ENCODE results near the gene SLC26A3. TPM values are rescaled to one million over a fixed set of nuclear protein-coding genes. Genes with fewer than 3 reads are reported as not detected.

The SLC26A3 gene
- total RNA-seq, 1 experiment from 2014 or later, result not detected

DNA sequence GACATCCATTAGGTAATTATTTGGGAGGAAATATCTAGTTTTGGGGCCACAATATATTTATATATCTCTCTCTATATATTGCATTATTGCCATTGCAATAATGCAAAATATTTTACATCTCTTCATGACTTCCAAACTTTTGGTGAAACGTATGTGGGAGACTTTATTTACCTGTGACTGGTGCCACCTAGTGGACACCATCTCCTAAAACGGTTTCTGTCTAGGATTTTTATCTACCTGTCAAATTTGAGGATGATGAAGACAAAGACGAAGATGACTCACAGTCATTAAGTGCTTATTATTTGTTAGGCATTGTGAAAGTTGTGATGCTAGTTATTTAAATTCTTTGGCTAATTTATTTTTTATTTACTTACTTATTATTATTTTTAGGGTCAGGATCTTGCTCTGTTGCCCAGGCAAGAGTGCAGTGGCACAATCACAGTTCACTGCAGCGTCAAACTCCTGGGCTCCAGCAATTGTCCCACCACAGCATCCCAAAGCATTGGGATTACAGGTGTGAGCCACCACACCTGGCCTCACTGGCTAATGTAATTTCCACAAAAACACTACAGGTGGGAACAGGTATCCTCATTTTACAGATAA, 77.8 kb downstream of the SLC26A3 start:
- Histone ChIP-seq H3K27ac (ENCODE audit: low read length) (no peak overlapping the region), H3K4me3 (ENCODE audit: low read length) (no peak overlapping the region), H3K9me3 (ENCODE audit: low read length) (no peaks in the 10 kb centered on the region), H3K4me2 (ENCODE audit: low read length) (no peak overlapping the region), H3K4me1 (ENCODE audit: insufficient read depth, low read length) (no peaks in the 10 kb centered on the region), H3K79me2 (ENCODE audit: low read length) (no peaks in the 10 kb centered on the region), H4K20me1 (ENCODE audit: low read length) (no peaks in the 10 kb centered on the region), H3F3A (ENCODE audit: low read length, unreplicated experiment) (no peaks in the 10 kb centered on the region), H3K36me3 (ENCODE audit: low read depth, low read length) (no peaks in the 10 kb centered on the region), H3K27me3 (ENCODE audit: low read length) (no peaks in the 10 kb centered on the region), H3K9me2 (replicated peaks; ENCODE audit: low read length) (no peaks in the 10 kb centered on the region), H3K9ac (ENCODE audit: low read length) (no peak overlapping the region), H2AFZ (ENCODE audit: low read length) (no peak overlapping the region)
- DNase-seq, result peak; percentile 84
- BruUV-seq (replicated peaks), result no TSS peak
- TF ChIP-seq EZH2phosphoT487 (IDR thresholded peaks at IDR 0.05; ENCODE audit: borderline replicate concordance, low read length) (no peak), EZH2 (IDR thresholded peaks at IDR 0.05; ENCODE audit: low read length, unreplicated experiment) (no peak)
- TF ChIP-seq, protein P1, sequence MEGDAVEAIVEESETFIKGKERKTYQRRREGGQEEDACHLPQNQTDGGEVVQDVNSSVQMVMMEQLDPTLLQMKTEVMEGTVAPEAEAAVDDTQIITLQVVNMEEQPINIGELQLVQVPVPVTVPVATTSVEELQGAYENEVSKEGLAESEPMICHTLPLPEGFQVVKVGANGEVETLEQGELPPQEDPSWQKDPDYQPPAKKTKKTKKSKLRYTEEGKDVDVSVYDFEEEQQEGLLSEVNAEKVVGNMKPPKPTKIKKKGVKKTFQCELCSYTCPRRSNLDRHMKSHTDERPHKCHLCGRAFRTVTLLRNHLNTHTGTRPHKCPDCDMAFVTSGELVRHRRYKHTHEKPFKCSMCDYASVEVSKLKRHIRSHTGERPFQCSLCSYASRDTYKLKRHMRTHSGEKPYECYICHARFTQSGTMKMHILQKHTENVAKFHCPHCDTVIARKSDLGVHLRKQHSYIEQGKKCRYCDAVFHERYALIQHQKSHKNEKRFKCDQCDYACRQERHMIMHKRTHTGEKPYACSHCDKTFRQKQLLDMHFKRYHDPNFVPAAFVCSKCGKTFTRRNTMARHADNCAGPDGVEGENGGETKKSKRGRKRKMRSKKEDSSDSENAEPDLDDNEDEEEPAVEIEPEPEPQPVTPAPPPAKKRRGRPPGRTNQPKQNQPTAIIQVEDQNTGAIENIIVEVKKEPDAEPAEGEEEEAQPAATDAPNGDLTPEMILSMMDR (conservative IDR thresholded peaks at IDR 0.05; ENCODE audit: low read depth, low read length), result peak; percentile 77
- ATAC-seq, result peak; percentile 63
- CTCF ChIA-PET, result interaction anchor here (2.0 kb wide), 1 partner anchor 262 kb away, joined by 14 read pairs; no protein-coding TSS in a partner anchor
- POLR2A ChIA-PET (ENCODE audit: unreplicated experiment), result interaction anchor here (0.7 kb wide), 1 partner anchor 18 kb away, joined by 6 read pairs; no protein-coding TSS in a partner anchor
- intact Hi-C loops (cut with micrococcal nuclease), result loop anchor here (1.0 to 2.0 kb wide), 3 partner anchors 144 to 523 kb away; partner anchors contain the start of gene BCAP29

DNA sequence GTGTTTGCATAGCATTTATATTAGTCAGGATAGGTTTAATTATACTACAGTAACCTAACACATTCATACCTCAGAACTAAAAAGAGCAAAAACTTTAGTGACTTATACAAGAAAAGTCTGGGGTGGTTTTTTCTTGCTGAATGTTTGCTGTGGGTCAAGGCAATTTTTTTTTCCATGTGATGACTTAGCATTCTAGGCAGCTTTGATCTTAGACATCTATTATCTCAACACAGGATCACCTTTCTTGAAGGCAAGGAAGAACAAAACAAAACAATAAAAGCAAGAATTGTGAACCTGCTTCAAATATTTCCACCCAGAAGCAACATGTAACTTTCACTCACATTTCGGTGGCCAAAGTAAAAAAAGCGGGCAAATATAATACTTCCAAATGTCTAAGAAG, 79.8 kb downstream of the SLC26A3 start:
- Histone ChIP-seq H3K79me2 (ENCODE audit: low read length) (no peaks in the 10 kb centered on the region), H3K9me3 (ENCODE audit: low read length) (no peaks in the 10 kb centered on the region), H3K4me2 (ENCODE audit: low read length) (no peak overlapping the region), H3K27me3 (ENCODE audit: low read length) (no peaks in the 10 kb centered on the region), H3K4me3 (ENCODE audit: low read length) (no peak overlapping the region), H3K9me2 (replicated peaks; ENCODE audit: low read length) (no peaks in the 10 kb centered on the region), H3K36me3 (ENCODE audit: low read depth, low read length) (no peaks in the 10 kb centered on the region), H3K4me1 (ENCODE audit: insufficient read depth, low read length) (peaks cover 5% of the 10 kb centered on the region), H3K9ac (ENCODE audit: low read length) (no peak overlapping the region), H4K20me1 (ENCODE audit: low read length) (no peaks in the 10 kb centered on the region), H2AFZ (ENCODE audit: low read length) (no peak overlapping the region), H3K27ac (ENCODE audit: low read length) (no peak overlapping the region), H3F3A (ENCODE audit: low read length, unreplicated experiment) (no peaks in the 10 kb centered on the region)
- TF ChIP-seq, protein P1 (conservative IDR thresholded peaks at IDR 0.05; ENCODE audit: low read depth, low read length), result no peak
- no peak for TF ChIP-seq EZH2phosphoT487 (IDR thresholded peaks at IDR 0.05; ENCODE audit: borderline replicate concordance, low read length)
- no peak for TF ChIP-seq EZH2 (IDR thresholded peaks at IDR 0.05; ENCODE audit: low read length, unreplicated experiment)
- DNase-seq, result no peak
- ChIA-PET POLR2A (ENCODE audit: unreplicated experiment) (interaction anchor here (0.9 kb wide), 1 partner anchor 260 kb away, joined by 9 read pairs; no protein-coding TSS in a partner anchor), CTCF (interaction anchor here (1.1 kb wide), 1 partner anchor 261 kb away, joined by 3 read pairs; no protein-coding TSS in a partner anchor)
- intact Hi-C loops (cut with micrococcal nuclease), result no loop called here
- no peak for ATAC-seq
- no TSS peak for BruUV-seq (replicated peaks)

DNA sequence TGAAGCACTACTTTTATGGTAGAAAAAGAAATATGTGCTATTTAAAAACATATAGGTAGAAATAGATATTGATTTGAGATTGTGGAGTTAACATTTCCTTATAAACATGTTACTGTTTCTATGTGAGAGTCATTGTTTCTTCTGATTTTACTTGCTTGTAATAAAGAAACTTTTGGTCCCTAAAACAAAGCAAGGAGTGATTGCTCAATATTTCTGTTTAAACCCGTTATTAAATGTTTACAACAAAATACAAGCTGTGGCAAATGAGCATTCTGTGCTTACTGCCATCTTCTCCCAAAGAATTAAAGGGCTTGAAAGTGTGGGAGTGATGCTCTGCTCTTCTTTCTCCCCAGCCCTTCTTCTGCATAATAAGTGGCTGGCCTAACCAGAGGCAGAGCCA, 81.7 kb downstream of the SLC26A3 start:
- intact Hi-C loops (cut with micrococcal nuclease), result no loop called here
- TF ChIP-seq, protein P1 (conservative IDR thresholded peaks at IDR 0.05; ENCODE audit: low read depth, low read length), result no peak
- no peak for TF ChIP-seq EZH2phosphoT487 (IDR thresholded peaks at IDR 0.05; ENCODE audit: borderline replicate concordance, low read length)
- TF ChIP-seq EZH2 (IDR thresholded peaks at IDR 0.05; ENCODE audit: low read length, unreplicated experiment), result no peak

More for the DNA sequence above, 81.7 kb downstream of the SLC26A3 start:
- no peak for DNase-seq
- Histone ChIP-seq H2AFZ (ENCODE audit: low read length) (no peak overlapping the region), H3F3A (ENCODE audit: low read length, unreplicated experiment) (no peaks in the 10 kb centered on the region), H4K20me1 (ENCODE audit: low read length) (no peaks in the 10 kb centered on the region), H3K36me3 (ENCODE audit: low read depth, low read length) (no peaks in the 10 kb centered on the region), H3K9ac (ENCODE audit: low read length) (no peak overlapping the region), H3K9me3 (ENCODE audit: low read length) (no peaks in the 10 kb centered on the region), H3K4me1 (ENCODE audit: insufficient read depth, low read length) (peaks cover 10% of the 10 kb centered on the region), H3K9me2 (replicated peaks; ENCODE audit: low read length) (no peaks in the 10 kb centered on the region), H3K79me2 (ENCODE audit: low read length) (no peaks in the 10 kb centered on the region), H3K4me3 (ENCODE audit: low read length) (no peak overlapping the region), H3K27me3 (ENCODE audit: low read length) (no peaks in the 10 kb centered on the region), H3K4me2 (ENCODE audit: low read length) (no peak overlapping the region), H3K27ac (ENCODE audit: low read length) (no peak overlapping the region)
- no TSS peak for BruUV-seq (replicated peaks)
- CTCF ChIA-PET, result no interaction called here
- ATAC-seq, result no peak
- POLR2A ChIA-PET (ENCODE audit: unreplicated experiment), result no interaction called here

Data from PC-3 (cell line).